Choroid plexus epithelial cell (primary cell): Measurements from ENCODE around the gene SUPT16H.

Experiments used
- DNase-seq: peaks from one replicate; pipeline ENCODE4 v3.0.0-alpha.2; 2010; ENCODE audit warnings: low read depth
- H3K4me3 ChIP-seq: 2 replicates; pipeline ENCODE4 v1.5.1; 2011; ENCODE audit warnings: low read depth, mild to moderate bottlenecking, control low read depth, low read length, moderate library complexity
- TF ChIP-seq, protein P1 (sequence below): conservative IDR thresholded peaks from 2 replicates; pipeline ENCODE4 v1.5.1; 2011; ENCODE audit warnings: low read depth, mild to moderate bottlenecking, control low read depth, inconsistent platforms, low read length, moderate library complexity

The SUPT16H gene

GRCh38 chr14:21343035-21343794, 40.6 kb downstream of the SUPT16H start:
- H3K4me3 ChIP-seq, result no peak overlapping the region
- peak; percentile 7 for DNase-seq

DNA sequence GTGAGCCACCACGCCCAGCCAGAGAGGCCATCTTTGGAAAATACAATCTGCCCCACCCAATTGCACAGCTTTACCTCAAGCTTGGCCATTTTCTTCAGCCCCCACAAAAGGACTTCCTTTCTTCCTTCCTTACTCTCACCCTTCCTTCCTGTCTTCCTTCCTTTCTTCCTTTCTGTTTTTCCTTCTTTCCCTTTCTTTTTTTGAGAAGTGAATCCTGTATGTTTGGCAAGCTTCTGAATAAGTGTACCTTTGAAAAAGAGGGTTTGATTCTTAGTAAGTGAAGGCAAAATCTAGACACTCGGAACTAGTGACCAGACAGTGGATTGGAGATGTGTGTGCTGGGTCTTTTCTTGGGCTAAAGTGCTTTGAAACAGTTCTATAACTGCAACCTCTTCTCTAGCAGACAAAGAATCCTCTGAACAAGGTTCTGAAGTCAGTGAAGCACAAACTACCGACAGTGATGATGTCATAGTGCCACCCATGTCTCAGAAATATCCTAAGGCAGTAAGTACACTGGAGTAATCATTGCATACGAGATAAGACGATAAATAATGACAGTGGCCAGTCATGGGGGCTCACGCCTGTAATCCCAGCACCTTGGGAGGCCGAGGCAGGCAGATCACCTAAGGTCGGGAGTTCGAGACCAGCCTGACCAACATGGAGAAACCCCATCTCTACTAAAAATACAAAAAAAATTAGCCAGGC, 49.5 kb downstream of the SUPT16H start:
- DNase-seq, result no peak
- TF ChIP-seq, protein P1, sequence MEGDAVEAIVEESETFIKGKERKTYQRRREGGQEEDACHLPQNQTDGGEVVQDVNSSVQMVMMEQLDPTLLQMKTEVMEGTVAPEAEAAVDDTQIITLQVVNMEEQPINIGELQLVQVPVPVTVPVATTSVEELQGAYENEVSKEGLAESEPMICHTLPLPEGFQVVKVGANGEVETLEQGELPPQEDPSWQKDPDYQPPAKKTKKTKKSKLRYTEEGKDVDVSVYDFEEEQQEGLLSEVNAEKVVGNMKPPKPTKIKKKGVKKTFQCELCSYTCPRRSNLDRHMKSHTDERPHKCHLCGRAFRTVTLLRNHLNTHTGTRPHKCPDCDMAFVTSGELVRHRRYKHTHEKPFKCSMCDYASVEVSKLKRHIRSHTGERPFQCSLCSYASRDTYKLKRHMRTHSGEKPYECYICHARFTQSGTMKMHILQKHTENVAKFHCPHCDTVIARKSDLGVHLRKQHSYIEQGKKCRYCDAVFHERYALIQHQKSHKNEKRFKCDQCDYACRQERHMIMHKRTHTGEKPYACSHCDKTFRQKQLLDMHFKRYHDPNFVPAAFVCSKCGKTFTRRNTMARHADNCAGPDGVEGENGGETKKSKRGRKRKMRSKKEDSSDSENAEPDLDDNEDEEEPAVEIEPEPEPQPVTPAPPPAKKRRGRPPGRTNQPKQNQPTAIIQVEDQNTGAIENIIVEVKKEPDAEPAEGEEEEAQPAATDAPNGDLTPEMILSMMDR, result no peak
- no peak overlapping the region for H3K4me3 ChIP-seq

More at GRCh38 chr14:21343035-21343794, 40.6 kb downstream of the SUPT16H start:
- TF ChIP-seq, protein P1, result no peak

GRCh38 chr14:21332950-21333349, 50.9 kb downstream of the SUPT16H start:
- DNase-seq, result no peak
- no peak overlapping the region for H3K4me3 ChIP-seq
- TF ChIP-seq, protein P1, result no peak

DNA sequence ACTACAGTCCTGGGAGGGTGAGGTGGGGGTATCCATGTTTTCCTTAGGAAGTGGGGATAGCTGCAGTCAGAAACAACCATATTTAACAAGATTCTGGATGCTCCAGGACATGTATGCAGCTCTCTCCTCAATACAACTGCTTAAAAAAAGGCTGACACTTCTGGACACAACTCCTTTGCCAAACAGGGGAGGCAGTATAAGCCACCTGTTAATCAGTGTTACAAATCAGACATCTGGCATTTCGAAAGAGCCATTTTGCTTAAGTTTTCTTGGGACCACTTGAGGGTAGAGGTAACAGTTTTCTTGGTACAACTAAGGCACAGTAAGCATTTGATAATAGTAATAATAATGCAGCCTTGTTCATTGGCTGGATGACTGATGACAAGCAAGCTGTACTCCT, 56.8 kb downstream of the SUPT16H start:
- H3K4me3 ChIP-seq, result no peak overlapping the region
- TF ChIP-seq, protein P1, result no peak
- DNase-seq, result peak; percentile 36

DNA sequence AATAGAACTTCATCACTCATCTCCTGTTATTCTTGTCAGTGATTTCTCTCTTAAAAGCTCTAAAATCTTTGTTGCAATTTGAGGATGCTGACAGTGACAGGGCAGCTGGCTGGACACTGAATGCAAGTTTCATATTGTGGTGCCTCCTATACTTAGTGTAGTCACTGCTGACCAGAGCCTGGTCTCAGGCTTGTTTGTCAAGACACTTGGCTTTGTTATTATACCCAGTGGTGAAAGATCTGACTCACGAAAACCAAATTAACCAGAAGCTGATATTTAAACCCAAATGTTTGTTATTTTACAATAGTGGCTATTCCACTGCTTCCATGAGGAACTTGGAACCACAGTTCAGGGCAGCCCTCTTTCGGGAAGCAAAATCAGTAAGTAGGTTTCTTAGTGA, 61.1 kb downstream of the SUPT16H start:
- TF ChIP-seq, protein P1, result no peak
- H3K4me3 ChIP-seq, result no peak overlapping the region
- DNase-seq, result no peak

- no peak overlapping the region for H3K4me3 ChIP-seq
- TF ChIP-seq, protein P1, result no peak
- peak; percentile 24 for DNase-seq
Measured at GRCh38 chr14:21320913-21321312, 62.9 kb downstream of the SUPT16H start.
